ENCODE measurements around the gene SPATA45.
A peak's percentile ranks its signal among the peaks of the same experiment; 100 is the strongest.

- TF ChIP-seq CTCF (IDR thresholded peaks at IDR 0.05; ENCODE audit: insufficient read depth, low read length) (no peak), POLR2AphosphoS5 (IDR thresholded peaks at IDR 0.05; ENCODE audit: low read depth) (peak; percentile 87), GABPA (IDR thresholded peaks at IDR 0.05; ENCODE audit: low read depth) (no peak)
- TF ChIP-seq, protein P1, sequence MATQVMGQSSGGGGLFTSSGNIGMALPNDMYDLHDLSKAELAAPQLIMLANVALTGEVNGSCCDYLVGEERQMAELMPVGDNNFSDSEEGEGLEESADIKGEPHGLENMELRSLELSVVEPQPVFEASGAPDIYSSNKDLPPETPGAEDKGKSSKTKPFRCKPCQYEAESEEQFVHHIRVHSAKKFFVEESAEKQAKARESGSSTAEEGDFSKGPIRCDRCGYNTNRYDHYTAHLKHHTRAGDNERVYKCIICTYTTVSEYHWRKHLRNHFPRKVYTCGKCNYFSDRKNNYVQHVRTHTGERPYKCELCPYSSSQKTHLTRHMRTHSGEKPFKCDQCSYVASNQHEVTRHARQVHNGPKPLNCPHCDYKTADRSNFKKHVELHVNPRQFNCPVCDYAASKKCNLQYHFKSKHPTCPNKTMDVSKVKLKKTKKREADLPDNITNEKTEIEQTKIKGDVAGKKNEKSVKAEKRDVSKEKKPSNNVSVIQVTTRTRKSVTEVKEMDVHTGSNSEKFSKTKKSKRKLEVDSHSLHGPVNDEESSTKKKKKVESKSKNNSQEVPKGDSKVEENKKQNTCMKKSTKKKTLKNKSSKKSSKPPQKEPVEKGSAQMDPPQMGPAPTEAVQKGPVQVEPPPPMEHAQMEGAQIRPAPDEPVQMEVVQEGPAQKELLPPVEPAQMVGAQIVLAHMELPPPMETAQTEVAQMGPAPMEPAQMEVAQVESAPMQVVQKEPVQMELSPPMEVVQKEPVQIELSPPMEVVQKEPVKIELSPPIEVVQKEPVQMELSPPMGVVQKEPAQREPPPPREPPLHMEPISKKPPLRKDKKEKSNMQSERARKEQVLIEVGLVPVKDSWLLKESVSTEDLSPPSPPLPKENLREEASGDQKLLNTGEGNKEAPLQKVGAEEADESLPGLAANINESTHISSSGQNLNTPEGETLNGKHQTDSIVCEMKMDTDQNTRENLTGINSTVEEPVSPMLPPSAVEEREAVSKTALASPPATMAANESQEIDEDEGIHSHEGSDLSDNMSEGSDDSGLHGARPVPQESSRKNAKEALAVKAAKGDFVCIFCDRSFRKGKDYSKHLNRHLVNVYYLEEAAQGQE (IDR thresholded peaks at IDR 0.05; ENCODE audit: insufficient replicate concordance, low read depth), result no peak
These were observed 10.6 kb upstream of the SPATA45 start, which contains the start of gene FLVCR1 for GRCh38 chr1:212857992-212858460.

Measured in HL-60 (cell line).